Mesenchymal stem cell (in vitro differentiated cells and primary cell): ENCODE results near the gene NRM.
"Not testable (repeated sequence)": the region's sequence is repeated elsewhere in the genome, so short reads cannot be mapped to it uniquely, and the experiment has no call there.

Experiments
- DNase-seq: peaks from one replicate; pipeline ENCODE4 v3.0.0-alpha.2; 2013
- H2AFZ ChIP-seq: one replicate; pipeline ENCODE4 v1.6.1; 2013; ENCODE audit warnings: low read depth, mild to moderate bottlenecking, control low read depth, inconsistent platforms, low read length, moderate library complexity
- H2AK5ac ChIP-seq: 2 replicates; pipeline ENCODE4 v1.6.1; 2013; ENCODE audit warnings: low read length, moderate library complexity, mild to moderate bottlenecking, inconsistent platforms; ENCODE audit not compliant: severe bottlenecking
- H2BK120ac ChIP-seq: one replicate; pipeline ENCODE4 v1.6.1; 2013; ENCODE audit warnings: low read depth, mild to moderate bottlenecking, inconsistent platforms, low read length, moderate library complexity
- H2BK12ac ChIP-seq, 2 experiments: one replicate each; pipeline ENCODE4 v1.6.1; 2013; ENCODE audit warnings: inconsistent platforms in 2 of 2, low read length in 2 of 2, mild to moderate bottlenecking in 2 of 2, moderate library complexity in 2 of 2, control low read depth in 1 of 2
- H2BK15ac ChIP-seq: one replicate; pipeline ENCODE4 v1.6.1; 2013; ENCODE audit warnings: mild to moderate bottlenecking, low read depth, inconsistent platforms; ENCODE audit not compliant: poor library complexity, severe bottlenecking
- H2BK5ac ChIP-seq: 2 replicates; pipeline ENCODE4 v1.6.1; 2013; ENCODE audit warnings: low read depth, mild to moderate bottlenecking, low read length, control low read depth, inconsistent platforms; ENCODE audit not compliant: poor library complexity, severe bottlenecking
- H3K14ac ChIP-seq, 2 experiments: one replicate each; pipeline ENCODE4 v1.6.1; 2013; ENCODE audit warnings: inconsistent platforms in 2 of 2, low read length in 2 of 2, control low read depth in 1 of 2, mild to moderate bottlenecking in 1 of 2, moderate library complexity in 1 of 2
- H3K18ac ChIP-seq, 2 experiments: one replicate each; pipeline ENCODE4 v1.6.1; 2013; ENCODE audit warnings: inconsistent platforms in 2 of 2, low read length in 2 of 2, control low read depth in 1 of 2, low read depth in 1 of 2, mild to moderate bottlenecking in 1 of 2
- H3K23ac ChIP-seq, 2 experiments: one replicate each; pipeline ENCODE4 v1.6.1; 2013; ENCODE audit warnings: inconsistent platforms in 2 of 2, low read length in 2 of 2, mild to moderate bottlenecking in 2 of 2, moderate library complexity in 2 of 2, control low read depth in 1 of 2
- H3K27ac ChIP-seq: 2 replicates; pipeline ENCODE4 v1.5.1; 2013; ENCODE audit warnings: mild to moderate bottlenecking, moderate library complexity, low read length, control low read depth, inconsistent platforms; ENCODE audit not compliant: poor library complexity, severe bottlenecking
- H3K27me3 ChIP-seq, 2 experiments: 2 replicates each; pipeline versions ENCODE4 v1.6.1 to v1.7.0; 2013; ENCODE audit warnings: low read length in 2 of 2, mild to moderate bottlenecking in 2 of 2, moderate library complexity in 2 of 2, control low read depth in 1 of 2, inconsistent platforms in 1 of 2; ENCODE audit not compliant: control insufficient read depth in 1 of 2, insufficient read depth in 1 of 2
- H3K36me3 ChIP-seq, 2 experiments: 2 replicates each; pipeline versions ENCODE4 v1.6.1 to v1.7.0; 2013; ENCODE audit warnings: low read length in 2 of 2, control low read depth in 1 of 2, inconsistent platforms in 1 of 2, low read depth in 1 of 2, mild to moderate bottlenecking in 1 of 2; ENCODE audit not compliant: insufficient read depth in 2 of 2, control insufficient read depth in 1 of 2
- H3K4ac ChIP-seq, 2 experiments: one replicate each; pipeline ENCODE4 v1.6.1; 2013; ENCODE audit warnings: inconsistent platforms in 2 of 2, low read length in 2 of 2, mild to moderate bottlenecking in 2 of 2, moderate library complexity in 2 of 2, control low read depth in 1 of 2, low read depth in 1 of 2
- H3K4me1 ChIP-seq: 2 replicates; pipeline ENCODE4 v1.6.1; 2013; ENCODE audit warnings: low read depth, low read length, control low read depth; ENCODE audit not compliant: control insufficient read depth, insufficient read depth
- H3K4me2 ChIP-seq: 2 replicates; pipeline ENCODE4 v1.6.1; 2013; ENCODE audit warnings: low read length, mild to moderate bottlenecking, inconsistent platforms; ENCODE audit not compliant: poor library complexity, severe bottlenecking
- H3K4me3 ChIP-seq, 2 experiments: 2 replicates each; pipeline versions ENCODE4 v1.5.1 to v1.7.0; 2013; ENCODE audit warnings: low read length in 2 of 2, mild to moderate bottlenecking in 2 of 2, control low read depth in 1 of 2, low read depth in 1 of 2; ENCODE audit not compliant: insufficient read depth in 1 of 2
- H3K79me1 ChIP-seq: replicated peaks from 2 replicates; pipeline ENCODE4 v1.6.1; 2013; ENCODE audit warnings: mild to moderate bottlenecking, control low read depth, low read length, inconsistent platforms; ENCODE audit not compliant: poor library complexity, severe bottlenecking
- H3K9ac ChIP-seq: 2 replicates; pipeline ENCODE4 v1.7.0; 2013; ENCODE audit warnings: mild to moderate bottlenecking, low read length, moderate library complexity
- H3K9me3 ChIP-seq: 2 replicates; pipeline ENCODE4 v1.7.0; 2013; ENCODE audit warnings: mild to moderate bottlenecking, low read length; ENCODE audit not compliant: control insufficient read depth
- H4K8ac ChIP-seq: one replicate; pipeline ENCODE4 v1.6.1; 2013; ENCODE audit warnings: inconsistent platforms, mild to moderate bottlenecking, low read length, moderate library complexity
- H4K91ac ChIP-seq: one replicate; pipeline ENCODE4 v1.6.1; 2013; ENCODE audit warnings: mild to moderate bottlenecking, low read length, inconsistent platforms
- WGBS: methylation state at CpG from one replicate; pipeline ENCODE4 v1.1.7; 2013; ENCODE audit warnings: mixed read lengths; 5-methylcytosine and 5-hydroxymethylcytosine counted together

The NRM gene

GRCh38 chr6:30719791-30720737, 29.3 kb upstream of the NRM start, which contains the start of gene TUBB:
TUBB (plus strand) TSS chr6:30720352; CDS start chr6:30720507, 155 bp downstream.
- Histone ChIP-seq H2AK5ac (peak within 1 kb of the TSS; percentile 84), H3K23ac (peak within 1 kb of the TSS in 1 of 2 experiments; percentile 94), H3K4me2 (peak within 1 kb of the TSS; percentile 54), H4K8ac (peak within 1 kb of the TSS; percentile 47), H4K91ac (peak within 1 kb of the TSS; percentile 19), H3K4me1 (peaks cover 14% of the 10 kb centered on the region), H2BK120ac (peak within 1 kb of the TSS; percentile 12), H3K18ac (peak within 1 kb of the TSS; percentile 80 to 92), H3K79me1 (peaks cover 6% of the 10 kb centered on the region), H3K27ac (peak within 1 kb of the TSS; percentile 96), H2BK5ac (peak within 1 kb of the TSS; percentile 80), H2BK12ac (peak within 1 kb of the TSS in 1 of 2 experiments; percentile 66), H3K9me3 (no peaks in the 10 kb centered on the region), H3K9ac (peak within 1 kb of the TSS; percentile 99), H3K4me3 (peak within 1 kb of the TSS; percentile 69 to 93), H3K14ac (peak within 1 kb of the TSS in 1 of 2 experiments; percentile 42), H3K36me3 (peaks cover 27 to 31% of the 10 kb centered on the region in 2 experiments), H2BK15ac (no peak within 1 kb of the TSS), H3K4ac (peak within 1 kb of the TSS; percentile 79 to 95), H3K27me3 (no peaks in the 10 kb centered on the region), H2AFZ (no peak within 1 kb of the TSS)
- peak; percentile 99 for DNase-seq
- under 1% methylated on average over 37 of the region's 38 CpGs for WGBS

GRCh38 chr6:30719356-30719755, 28.6 kb upstream of the NRM start:
- Histone ChIP-seq H3K14ac (no peak overlapping the region), H3K79me1 (peaks cover 6% of the 10 kb centered on the region), H3K4me1 (peaks cover 11% of the 10 kb centered on the region), H3K4ac (peak overlapping the region; percentile 60 to 79), H3K9ac (peak overlapping the region; percentile 99), H3K23ac (no peak overlapping the region), H3K4me3 (peak overlapping the region in 1 of 2 experiments; percentile 93), H3K27ac (peak overlapping the region; percentile 96), H4K91ac (no peak overlapping the region), H3K18ac (peak overlapping the region; percentile 61 to 80), H2BK120ac (peak overlapping the region; percentile 6), H3K36me3 (peaks cover 23 to 31% of the 10 kb centered on the region in 2 experiments), H3K27me3 (no peaks in the 10 kb centered on the region), H2AK5ac (peak overlapping the region; percentile 79), H2BK12ac (peak overlapping the region in 1 of 2 experiments; percentile 66), H3K9me3 (no peaks in the 10 kb centered on the region), H4K8ac (no peak overlapping the region), H2BK15ac (no peak overlapping the region), H3K4me2 (peak overlapping the region; percentile 54), H2BK5ac (peak overlapping the region; percentile 66), H2AFZ (no peak overlapping the region)
- whole genome bisulfite sequencing = 21% methylated on average over 8 of the region's 8 CpGs
- DNase-seq = no peak

GRCh38 chr6:30717845-30718720, 27.3 kb upstream of the NRM start:
- peak overlapping the region; percentile 39 for H2BK5ac ChIP-seq
- H4K91ac ChIP-seq, H2BK12ac ChIP-seq, H3K27me3 ChIP-seq, H3K14ac ChIP-seq, H3K9me3 ChIP-seq, H3K4me1 ChIP-seq, H3K23ac ChIP-seq, H3K4ac ChIP-seq, H2AFZ ChIP-seq, H2BK15ac ChIP-seq, H2BK120ac ChIP-seq, H4K8ac ChIP-seq, DNase-seq, H3K18ac ChIP-seq: not testable (repeated sequence)
- peak overlapping the region; percentile 99 for H3K9ac ChIP-seq
- peaks cover 16 to 31% of the 10 kb centered on the region in 2 experiments for H3K36me3 ChIP-seq
- peak overlapping the region in 1 of 2 experiments; percentile 77 for H3K4me3 ChIP-seq
- H3K4me2 ChIP-seq = peak overlapping the region; percentile 3
- WGBS = 85% methylated on average over 31 of the region's 37 CpGs
- peak overlapping the region; percentile 22 for H2AK5ac ChIP-seq
- peak overlapping the region; percentile 86 for H3K27ac ChIP-seq
- peaks cover 12% of the 10 kb centered on the region for H3K79me1 ChIP-seq
